Measurements from ENCODE around the gene HOXD11. TPM values are rescaled to one million over a fixed set of nuclear protein-coding genes. Genes with fewer than 3 reads are reported as not detected.

Gene HOXD11
- total RNA-seq, 1 donor = not detected

GRCh38 chr2:176098366-176099158 is 8.5 kb upstream of the HOXD11 start:
- Histone ChIP-seq H3K4me3 (ENCODE audit: insufficient read depth, low read length) (no peak overlapping the region), H3K27ac (ENCODE audit: low read depth, low read length) (no peak overlapping the region), H3K36me3 (ENCODE audit: insufficient read depth, low read length) (no peaks in the 10 kb centered on the region), H2AFZ (ENCODE audit: low read length) (no peak overlapping the region), H3K27me3 (ENCODE audit: insufficient read depth, low read length) (peaks cover 99% of the 10 kb centered on the region), H4K20me1 (ENCODE audit: insufficient read depth, low read length) (peaks cover 3% of the 10 kb centered on the region), H3K4me2 (ENCODE audit: insufficient read depth, low read length) (no peak overlapping the region), H3K79me2 (ENCODE audit: insufficient read depth, low read length) (no peaks in the 10 kb centered on the region), H3K4me1 (ENCODE audit: insufficient read depth, low read length) (peaks cover 9% of the 10 kb centered on the region), H3K9me3 (ENCODE audit: low read depth, low read length) (no peaks in the 10 kb centered on the region)
- DNase-seq (ENCODE audit: insufficient read length, low spot score, missing footprints) = no peak
- TF ChIP-seq CTCF (IDR thresholded peaks at IDR 0.05; ENCODE audit: extremely low read depth, low read depth, low read length) = no peak

- Histone ChIP-seq H3K36me3 (ENCODE audit: insufficient read depth, low read length) (no peaks in the 10 kb centered on the region), H4K20me1 (ENCODE audit: insufficient read depth, low read length) (peaks cover 3% of the 10 kb centered on the region), H3K27me3 (ENCODE audit: insufficient read depth, low read length) (peaks cover 99% of the 10 kb centered on the region), H3K27ac (ENCODE audit: low read depth, low read length) (no peak overlapping the region), H2AFZ (ENCODE audit: low read length) (no peak overlapping the region), H3K4me3 (ENCODE audit: insufficient read depth, low read length) (no peak overlapping the region), H3K4me2 (ENCODE audit: insufficient read depth, low read length) (no peak overlapping the region), H3K4me1 (ENCODE audit: insufficient read depth, low read length) (peaks cover 12% of the 10 kb centered on the region), H3K79me2 (ENCODE audit: insufficient read depth, low read length) (no peaks in the 10 kb centered on the region), H3K9me3 (ENCODE audit: low read depth, low read length) (no peaks in the 10 kb centered on the region)
- DNase-seq (ENCODE audit: insufficient read length, low spot score, missing footprints) = no peak
- TF ChIP-seq CTCF (IDR thresholded peaks at IDR 0.05; ENCODE audit: extremely low read depth, low read depth, low read length) = no peak
These were observed 7.8 kb upstream of the HOXD11 start for GRCh38 chr2:176099159-176099727.

- Histone ChIP-seq H3K36me3 (ENCODE audit: insufficient read depth, low read length) (no peaks in the 10 kb centered on the region), H3K27me3 (ENCODE audit: insufficient read depth, low read length) (peaks cover 99% of the 10 kb centered on the region), H3K4me1 (ENCODE audit: insufficient read depth, low read length) (peaks cover 12% of the 10 kb centered on the region), H3K4me3 (ENCODE audit: insufficient read depth, low read length) (no peak within 1 kb of the TSS), H4K20me1 (ENCODE audit: insufficient read depth, low read length) (peaks cover 3% of the 10 kb centered on the region), H3K4me2 (ENCODE audit: insufficient read depth, low read length) (no peak within 1 kb of the TSS), H3K9me3 (ENCODE audit: low read depth, low read length) (no peaks in the 10 kb centered on the region), H3K79me2 (ENCODE audit: insufficient read depth, low read length) (no peaks in the 10 kb centered on the region), H2AFZ (ENCODE audit: low read length) (no peak within 1 kb of the TSS), H3K27ac (ENCODE audit: low read depth, low read length) (no peak within 1 kb of the TSS)
- TF ChIP-seq CTCF (IDR thresholded peaks at IDR 0.05; ENCODE audit: extremely low read depth, low read depth, low read length) = no peak
- DNase-seq (ENCODE audit: insufficient read length, low spot score, missing footprints) = no peak
These were observed 7.1 kb upstream of the HOXD11 start, which contains the start of gene HOXD12 for GRCh38 chr2:176099728-176100546. Gene HOXD12 (plus strand): TSS chr2:176099795. CDS start chr2:176099802, 7 bp downstream.
